ENCODE results near the gene ADORA2B.

ADORA2B gene

GRCh38 chr17:15996322-15996721 lies 51.4 kb downstream of the ADORA2B start:
- H3K9ac ChIP-seq (ENCODE audit: low read depth, low read length): no peak overlapping the region
- no peaks in the 10 kb centered on the region for H3K9me3 ChIP-seq (ENCODE audit: control insufficient read depth, insufficient read depth, low read length)
- no peak overlapping the region for H3K27ac ChIP-seq (ENCODE audit: low read depth, low read length)
- H3K4me3 ChIP-seq (ENCODE audit: low read depth, low read length): no peak overlapping the region
- no peaks in the 10 kb centered on the region for H3K27me3 ChIP-seq (ENCODE audit: control insufficient read depth, insufficient read depth, low read length)
- H3K4me1 ChIP-seq (ENCODE audit: control insufficient read depth, insufficient read depth, low read length): peaks cover 8% of the 10 kb centered on the region
- H3K36me3 ChIP-seq (ENCODE audit: control insufficient read depth, insufficient read depth, low read length): peaks cover 24% of the 10 kb centered on the region

- Histone ChIP-seq H3K9me3 (ENCODE audit: control insufficient read depth, insufficient read depth, low read length) (0 out of 2 replicates have a peak, but pooled peaks cover 3% of the 10 kb centered on the region), H3K9ac (ENCODE audit: low read depth, low read length) (no peak overlapping the region), H3K36me3 (ENCODE audit: control insufficient read depth, insufficient read depth, low read length) (peaks cover 30% of the 10 kb centered on the region), H3K4me1 (ENCODE audit: control insufficient read depth, insufficient read depth, low read length) (peaks cover 8% of the 10 kb centered on the region), H3K27me3 (ENCODE audit: control insufficient read depth, insufficient read depth, low read length) (no peaks in the 10 kb centered on the region), H3K27ac (ENCODE audit: low read depth, low read length) (no peak overlapping the region), H3K4me3 (ENCODE audit: low read depth, low read length) (peak overlapping the region; percentile 94; the same call in 1 of the 2 replicates)
These were observed 53.2 kb downstream of the ADORA2B start for GRCh38 chr17:15998031-15998562.

GRCh38 chr17:15999141-15999973 lies 54.4 kb downstream of the ADORA2B start, which contains the start of the genes TTC19 and ZSWIM7:
TTC19 (plus strand) TSS chr17:15999824; CDS start chr17:15999849, 25 bp downstream.
ZSWIM7 (minus strand) TSS chr17:15999704; CDS start chr17:15999594, 110 bp downstream.
- Histone ChIP-seq H3K27me3 (ENCODE audit: control insufficient read depth, insufficient read depth, low read length) (no peaks in the 10 kb centered on the region), H3K27ac (ENCODE audit: low read depth, low read length) (peak within 1 kb of the TSS; percentile 97)

GRCh38 chr17:15999974-16000827 lies 55.3 kb downstream of the ADORA2B start:
- no peaks in the 10 kb centered on the region for H3K27me3 ChIP-seq (ENCODE audit: control insufficient read depth, insufficient read depth, low read length)
- H3K27ac ChIP-seq (ENCODE audit: low read depth, low read length): peak overlapping the region; percentile 97
- peak overlapping the region; percentile 94 for H3K4me3 ChIP-seq (ENCODE audit: low read depth, low read length)
- H3K4me1 ChIP-seq (ENCODE audit: control insufficient read depth, insufficient read depth, low read length): peaks cover 8% of the 10 kb centered on the region
- 0 out of 2 replicates have a peak, but pooled peaks cover 3% of the 10 kb centered on the region for H3K9me3 ChIP-seq (ENCODE audit: control insufficient read depth, insufficient read depth, low read length)
- H3K36me3 ChIP-seq (ENCODE audit: control insufficient read depth, insufficient read depth, low read length): peaks cover 47% of the 10 kb centered on the region
- peak overlapping the region; percentile 94 for H3K9ac ChIP-seq (ENCODE audit: low read depth, low read length)

More at GRCh38 chr17:15999141-15999973, 54.4 kb downstream of the ADORA2B start, which contains the start of the genes TTC19 and ZSWIM7:
- peak within 1 kb of the TSS; percentile 94 for H3K4me3 ChIP-seq (ENCODE audit: low read depth, low read length)
- H3K4me1 ChIP-seq (ENCODE audit: control insufficient read depth, insufficient read depth, low read length): peaks cover 8% of the 10 kb centered on the region
- peaks cover 38% of the 10 kb centered on the region for H3K36me3 ChIP-seq (ENCODE audit: control insufficient read depth, insufficient read depth, low read length)
- peak within 1 kb of the TSS; percentile 94 for H3K9ac ChIP-seq (ENCODE audit: low read depth, low read length)
- H3K9me3 ChIP-seq (ENCODE audit: control insufficient read depth, insufficient read depth, low read length): 0 out of 2 replicates have a peak, but pooled peaks cover 3% of the 10 kb centered on the region

GRCh38 chr17:16001226-16001897 lies 56.4 kb downstream of the ADORA2B start:
- H3K4me3 ChIP-seq (ENCODE audit: low read depth, low read length): peak overlapping the region; percentile 94
- 0 out of 2 replicates have a peak, but pooled peaks cover 3% of the 10 kb centered on the region for H3K9me3 ChIP-seq (ENCODE audit: control insufficient read depth, insufficient read depth, low read length)
- H3K27me3 ChIP-seq (ENCODE audit: control insufficient read depth, insufficient read depth, low read length): no peaks in the 10 kb centered on the region
- no peak overlapping the region for H3K27ac ChIP-seq (ENCODE audit: low read depth, low read length)
- H3K36me3 ChIP-seq (ENCODE audit: control insufficient read depth, insufficient read depth, low read length): peaks cover 58% of the 10 kb centered on the region
- no peak overlapping the region for H3K9ac ChIP-seq (ENCODE audit: low read depth, low read length)
- H3K4me1 ChIP-seq (ENCODE audit: control insufficient read depth, insufficient read depth, low read length): peaks cover 8% of the 10 kb centered on the region

- no peak overlapping the region for H3K4me3 ChIP-seq (ENCODE audit: low read depth, low read length)
- H3K27me3 ChIP-seq (ENCODE audit: control insufficient read depth, insufficient read depth, low read length): no peaks in the 10 kb centered on the region
- H3K9me3 ChIP-seq (ENCODE audit: control insufficient read depth, insufficient read depth, low read length): 0 out of 2 replicates have a peak, but pooled peaks cover 3% of the 10 kb centered on the region
- H3K4me1 ChIP-seq (ENCODE audit: control insufficient read depth, insufficient read depth, low read length): peaks cover 8% of the 10 kb centered on the region
- peaks cover 68% of the 10 kb centered on the region for H3K36me3 ChIP-seq (ENCODE audit: control insufficient read depth, insufficient read depth, low read length)
- no peak overlapping the region for H3K9ac ChIP-seq (ENCODE audit: low read depth, low read length)
- no peak overlapping the region for H3K27ac ChIP-seq (ENCODE audit: low read depth, low read length)
These were observed 57.9 kb downstream of the ADORA2B start for GRCh38 chr17:16002708-16003260.

- no peak overlapping the region for H3K27ac ChIP-seq (ENCODE audit: low read depth, low read length)
- H3K27me3 ChIP-seq (ENCODE audit: control insufficient read depth, insufficient read depth, low read length): no peaks in the 10 kb centered on the region
- 0 out of 2 replicates have a peak, but pooled peaks cover 3% of the 10 kb centered on the region for H3K9me3 ChIP-seq (ENCODE audit: control insufficient read depth, insufficient read depth, low read length)
- H3K36me3 ChIP-seq (ENCODE audit: control insufficient read depth, insufficient read depth, low read length): peaks cover 79% of the 10 kb centered on the region
- no peak overlapping the region for H3K9ac ChIP-seq (ENCODE audit: low read depth, low read length)
- peaks cover 8% of the 10 kb centered on the region for H3K4me1 ChIP-seq (ENCODE audit: control insufficient read depth, insufficient read depth, low read length)
- H3K4me3 ChIP-seq (ENCODE audit: low read depth, low read length): no peak overlapping the region
These were observed 58.9 kb downstream of the ADORA2B start for GRCh38 chr17:16003841-16004240.

GRCh38 chr17:16005636-16006035 lies 60.7 kb downstream of the ADORA2B start:
- Histone ChIP-seq H3K4me1 (ENCODE audit: control insufficient read depth, insufficient read depth, low read length) (peaks cover 7% of the 10 kb centered on the region), H3K9ac (ENCODE audit: low read depth, low read length) (no peak overlapping the region), H3K36me3 (ENCODE audit: control insufficient read depth, insufficient read depth, low read length) (peaks cover 90% of the 10 kb centered on the region), H3K27me3 (ENCODE audit: control insufficient read depth, insufficient read depth, low read length) (no peaks in the 10 kb centered on the region), H3K9me3 (ENCODE audit: control insufficient read depth, insufficient read depth, low read length) (0 out of 2 replicates have a peak, but pooled peaks cover 3% of the 10 kb centered on the region), H3K27ac (ENCODE audit: low read depth, low read length) (no peak overlapping the region), H3K4me3 (ENCODE audit: low read depth, low read length) (no peak overlapping the region)

- no peak overlapping the region for H3K27ac ChIP-seq (ENCODE audit: low read depth, low read length)
- H3K9ac ChIP-seq (ENCODE audit: low read depth, low read length): no peak overlapping the region
- H3K4me3 ChIP-seq (ENCODE audit: low read depth, low read length): no peak overlapping the region
- no peaks in the 10 kb centered on the region for H3K9me3 ChIP-seq (ENCODE audit: control insufficient read depth, insufficient read depth, low read length)
- 0 out of 2 replicates have a peak, but pooled peaks cover 2% of the 10 kb centered on the region for H3K4me1 ChIP-seq (ENCODE audit: control insufficient read depth, insufficient read depth, low read length)
- H3K27me3 ChIP-seq (ENCODE audit: control insufficient read depth, insufficient read depth, low read length): no peaks in the 10 kb centered on the region
- peaks cover 93% of the 10 kb centered on the region for H3K36me3 ChIP-seq (ENCODE audit: control insufficient read depth, insufficient read depth, low read length)
These were observed 62.5 kb downstream of the ADORA2B start for GRCh38 chr17:16007439-16007838.

GRCh38 chr17:16013943-16014407 lies 69.0 kb downstream of the ADORA2B start:
- Histone ChIP-seq H3K36me3 (ENCODE audit: control insufficient read depth, insufficient read depth, low read length) (peaks cover 80% of the 10 kb centered on the region), H3K9me3 (ENCODE audit: control insufficient read depth, insufficient read depth, low read length) (no peaks in the 10 kb centered on the region), H3K27me3 (ENCODE audit: control insufficient read depth, insufficient read depth, low read length) (no peaks in the 10 kb centered on the region), H3K4me1 (ENCODE audit: control insufficient read depth, insufficient read depth, low read length) (0 out of 2 replicates have a peak, but pooled peaks cover 2% of the 10 kb centered on the region), H3K4me3 (ENCODE audit: low read depth, low read length) (no peak overlapping the region), H3K27ac (ENCODE audit: low read depth, low read length) (no peak overlapping the region), H3K9ac (ENCODE audit: low read depth, low read length) (no peak overlapping the region)

Data from HUES48 (cell line).